IMR-90 (cell line): ENCODE data around the gene MLLT10. TPM values are rescaled to one million over a fixed set of nuclear protein-coding genes. Genes with fewer than 3 reads are reported as not detected.

Source experiments
- ATAC-seq: fragments of 200-7000 bp; cut with Tn5 transposase; 2 replicates; pipeline ENCODE4 v1.9.1; 2020; ENCODE audit warnings: low read depth, mild to moderate bottlenecking, moderate library complexity
- BruUV-seq: library from RNA; stranded (reverse); fragments of 400-500 nt; replicated peaks from 2 replicates; lab custom pipeline; 2021; lab: Mats Ljungman, UMichigan
- CTCF ChIA-PET: fragments of 300-600 bp; formaldehyde crosslinking; extraction: SDS; loops from one replicate; lab custom pipeline; 2021; ENCODE audit warnings: antibody characterized with exemption; lab: Yijun Ruan, JAX
- POLR2A ChIA-PET: fragments of 300-600 bp; sonication (Branson Sonifier 250); formaldehyde crosslinking; loops from one replicate; lab custom pipeline; 2022; ENCODE audit warnings: antibody characterized with exemption; ENCODE audit not compliant: unreplicated experiment; lab: Charles Lee
- DNase-seq: peaks from one replicate; pipeline ENCODE4 v3.0.0; 2013
- H2AFZ ChIP-seq: replicated peaks from 2 replicates; pipeline ENCODE3; 2013; ENCODE audit warnings: low read length, mild to moderate bottlenecking; ENCODE audit not compliant: poor library complexity
- H2AK5ac ChIP-seq: 2 replicates; pipeline ENCODE4 v1.6.1; 2013; ENCODE audit warnings: low read depth, low read length, inconsistent platforms
- H2AK9ac ChIP-seq: replicated peaks from 2 replicates; pipeline ENCODE3; 2013; ENCODE audit warnings: mild to moderate bottlenecking, low read depth, low read length, moderate library complexity; ENCODE audit not compliant: poor library complexity
- H2BK120ac ChIP-seq: 2 replicates; pipeline ENCODE4 v1.6.1; 2013; ENCODE audit warnings: low read depth, low read length, inconsistent platforms
- H2BK15ac ChIP-seq: 3 replicates; pipeline ENCODE4 v1.6.1; 2013; ENCODE audit warnings: low read depth, low read length, inconsistent platforms
- H2BK20ac ChIP-seq: 2 replicates; pipeline ENCODE4 v1.6.1; 2013; ENCODE audit warnings: low read depth, mild to moderate bottlenecking, inconsistent platforms, low read length, moderate library complexity
- H2BK5ac ChIP-seq: 2 replicates; pipeline ENCODE4 v1.6.1; 2013; ENCODE audit warnings: mild to moderate bottlenecking, low read depth, low read length, inconsistent platforms; ENCODE audit not compliant: poor library complexity, severe bottlenecking
- H3K14ac ChIP-seq: replicated peaks from 2 replicates; pipeline ENCODE4 v1.6.1; 2013; ENCODE audit warnings: low read depth, low read length, inconsistent platforms
- H3K18ac ChIP-seq: 2 replicates; pipeline ENCODE4 v1.6.1; 2013; ENCODE audit warnings: low read depth, low read length, control low read depth
- H3K23ac ChIP-seq: 2 replicates; pipeline ENCODE4 v1.6.1; 2013; ENCODE audit warnings: low read depth, low read length, inconsistent platforms
- H3K27ac ChIP-seq: 2 replicates; pipeline ENCODE4 v1.5.1; 2013; ENCODE audit warnings: mild to moderate bottlenecking, control low read depth, low read length; ENCODE audit not compliant: insufficient read depth
- H3K27me3 ChIP-seq: 2 replicates; pipeline ENCODE4 v1.6.1; 2013; ENCODE audit warnings: low read length; ENCODE audit not compliant: control insufficient read depth, insufficient read depth
- H3K36me3 ChIP-seq: 2 replicates; pipeline ENCODE4 v1.6.1; 2013; ENCODE audit warnings: low read length, mixed read lengths; ENCODE audit not compliant: control insufficient read depth, insufficient read depth
- H3K4ac ChIP-seq: 2 replicates; pipeline ENCODE4 v1.6.1; 2013; ENCODE audit warnings: low read depth, low read length, inconsistent platforms
- H3K4me1 ChIP-seq: 2 replicates; pipeline ENCODE4 v1.6.1; 2013; ENCODE audit warnings: low read length, mixed read lengths; ENCODE audit not compliant: control insufficient read depth, insufficient read depth
- H3K4me2 ChIP-seq: 2 replicates; pipeline ENCODE4 v1.6.1; 2013; ENCODE audit warnings: low read depth, mild to moderate bottlenecking, control low read depth, low read length, moderate library complexity
- H3K4me3 ChIP-seq: 2 replicates; pipeline ENCODE4 v1.5.1; 2013; ENCODE audit warnings: low read depth, mild to moderate bottlenecking, control low read depth, low read length, moderate library complexity; ENCODE audit not compliant: insufficient read depth
- H3K56ac ChIP-seq: 2 replicates; pipeline ENCODE4 v1.6.1; 2013; ENCODE audit warnings: low read length, inconsistent platforms; ENCODE audit not compliant: insufficient read depth; ENCODE audit errors: extremely low read depth
- H3K79me1 ChIP-seq, 2 experiments: 2 replicates each; pipeline ENCODE4 v1.6.1; 2013; ENCODE audit warnings: low read length in 2 of 2, inconsistent platforms in 1 of 2, low read depth in 1 of 2
- H3K9ac ChIP-seq: 2 replicates; pipeline ENCODE4 v1.6.1; 2013; ENCODE audit warnings: low read depth, low read length, control low read depth
- H3K9me1 ChIP-seq: 2 replicates; pipeline ENCODE4 v1.6.1; 2013; ENCODE audit warnings: low read length, inconsistent platforms; ENCODE audit not compliant: insufficient read depth
- H3K9me3 ChIP-seq: 2 replicates; pipeline ENCODE4 v1.6.1; 2013; ENCODE audit warnings: low read length; ENCODE audit not compliant: control insufficient read depth, insufficient read depth
- H4K20me1 ChIP-seq: 2 replicates; pipeline ENCODE4 v1.6.1; 2013; ENCODE audit warnings: low read length, inconsistent platforms; ENCODE audit not compliant: insufficient read depth
- H4K5ac ChIP-seq: 2 replicates; pipeline ENCODE4 v1.6.1; 2013; ENCODE audit warnings: mild to moderate bottlenecking, low read depth, low read length, control low read depth
- H4K8ac ChIP-seq, 2 experiments: 2 replicates each; pipeline ENCODE4 v1.6.1; 2013; ENCODE audit warnings: low read depth in 2 of 2, low read length in 2 of 2, control low read depth in 1 of 2, inconsistent platforms in 1 of 2
- H4K91ac ChIP-seq: 2 replicates; pipeline ENCODE4 v1.6.1; 2013; ENCODE audit warnings: low read depth, low read length, inconsistent platforms; ENCODE audit not compliant: insufficient read depth
- BHLHE40 ChIP-seq: fragments of 150-350 bp; IDR thresholded peaks from 2 replicates; pipeline ENCODE4 v1.6.1; 2016; ENCODE audit warnings: mild to moderate bottlenecking, low read depth, low read length
- CEBPB ChIP-seq: IDR thresholded peaks from 2 replicates; pipeline ENCODE4 v1.6.1; 2012; ENCODE audit warnings: low read depth, low read length, improper control_type of control experiment
- CHD1 ChIP-seq: IDR thresholded peaks from 2 replicates; pipeline ENCODE4 v1.6.1; 2012; ENCODE audit warnings: low read depth, low read length, improper control_type of control experiment
- CTCF ChIP-seq: conservative IDR thresholded peaks from 2 replicates; pipeline ENCODE4 v1.5.1; 2012; ENCODE audit warnings: mild to moderate bottlenecking, low read depth, low read length, improper control_type of control experiment
- ELK1 ChIP-seq: fragments of 150-350 bp; IDR thresholded peaks from 2 replicates; pipeline ENCODE4 v1.6.1; 2016; ENCODE audit warnings: low read depth, mild to moderate bottlenecking, low read length, moderate library complexity, borderline replicate concordance
- FOS ChIP-seq: fragments of 150-350 bp; IDR thresholded peaks from 2 replicates; pipeline ENCODE4 v1.6.1; 2016; ENCODE audit warnings: low read depth, low read length
- MAFK ChIP-seq: IDR thresholded peaks from 2 replicates; pipeline ENCODE4 v1.6.1; 2012; ENCODE audit warnings: low read depth, low read length, improper control_type of control experiment
- MAZ ChIP-seq: IDR thresholded peaks from 2 replicates; pipeline ENCODE4 v1.6.1; 2012; ENCODE audit warnings: low read depth, mild to moderate bottlenecking, low read length, improper control_type of control experiment, moderate library complexity, borderline replicate concordance
- MXI1 ChIP-seq: IDR thresholded peaks from 2 replicates; pipeline ENCODE4 v1.6.1; 2012; ENCODE audit warnings: low read depth, mild to moderate bottlenecking, low read length, moderate library complexity, borderline replicate concordance
- NFE2L2 ChIP-seq: fragments of 150-350 bp; IDR thresholded peaks from 2 replicates; pipeline ENCODE4 v1.6.1; 2016; ENCODE audit warnings: low read depth, mild to moderate bottlenecking, low read length
- POLR2A ChIP-seq: IDR thresholded peaks from 2 replicates; pipeline ENCODE4 v1.6.1; 2012; ENCODE audit warnings: mild to moderate bottlenecking, low read depth, low read length
- RAD21 ChIP-seq: IDR thresholded peaks from 2 replicates; pipeline ENCODE4 v1.6.1; 2012; ENCODE audit warnings: low read length, improper control_type of control experiment
- RCOR1 ChIP-seq: IDR thresholded peaks from 2 replicates; pipeline ENCODE4 v1.6.1; 2012; ENCODE audit warnings: mild to moderate bottlenecking, low read length, improper control_type of control experiment; ENCODE audit not compliant: insufficient replicate concordance
- RFX5 ChIP-seq: IDR thresholded peaks from 2 replicates; pipeline ENCODE4 v1.8.0; 2012; ENCODE audit warnings: low read depth, mild to moderate bottlenecking, low read length, moderate library complexity
- SMC3 ChIP-seq: fragments of 150-350 bp; IDR thresholded peaks from 2 replicates; pipeline ENCODE4 v1.6.1; 2016; ENCODE audit warnings: low read depth, mild to moderate bottlenecking, antibody characterized with exemption, low read length, moderate library complexity
- USF2 ChIP-seq: fragments of 150-350 bp; IDR thresholded peaks from 2 replicates; pipeline ENCODE4 v1.6.1; 2017; ENCODE audit warnings: mild to moderate bottlenecking, antibody characterized with exemption, low read length, low read depth
- WGBS, 2 experiments: methylation state at CpG; one replicate each; pipeline versions ENCODE4 v1.1.5 to v1.1.7; 2013; ENCODE audit warnings: missing lambda C conversion rate in 2 of 2; ENCODE audit not compliant: insufficient read length in 1 of 2; ENCODE audit errors: extremely low coverage in 2 of 2; 5-methylcytosine and 5-hydroxymethylcytosine counted together
- dilution Hi-C: fragments of 300-500 bp; cut with HindIII; formaldehyde crosslinking; loops from one replicate; pipeline ENCODE4 v1.14.3; 2018; ENCODE audit warnings: low sequenced_read_pairs; ENCODE audit not compliant: unreplicated experiment
- in situ Hi-C: fragments of 300-500 bp; cut with MboI; formaldehyde crosslinking; loops from 3 replicates; pipeline ENCODE4 v1.14.3; 2019; ENCODE audit warnings: low sequenced_read_pairs, inconsistent platforms, mixed read lengths
- intact Hi-C: fragments of 100-400 bp; cut with micrococcal nuclease; formaldehyde crosslinking; loops from 2 replicates; pipeline ENCODE4 v1.10.0; 2022
- polyA plus RNA-seq, 3 experiments: library from polyadenylated mRNA; depleted of rRNA; stranded (reverse); fragments of >200 nt; gene quantifications; 2 replicates each; pipeline ENCODE4 v1.2.3, GENCODE V29; 2012; ENCODE audit warnings: low replicate concordance in 1 of 3
- total RNA-seq: library from RNA; depleted of rRNA; stranded (reverse); fragments of >200 nt; gene quantifications from 2 replicates; pipeline ENCODE4 v1.2.3, GENCODE V29; 2012

The MLLT10 gene
- total and polyA plus RNA-seq, 2 of the 4 experiments (the other 2 are of a cell fraction), result 22.5 to 29.0 TPM

GRCh38 chr10:21501091-21501490 is 32.9 kb upstream of the MLLT10 start:
- Histone ChIP-seq H3K36me3 (no peaks in the 10 kb centered on the region), H3K14ac (no peak overlapping the region), H2BK15ac (no peak overlapping the region), H3K23ac (no peak overlapping the region), H3K79me1 (no peaks in the 10 kb centered on the region), H3K18ac (no peak overlapping the region), H4K91ac (no peak overlapping the region), H2AK5ac (no peak overlapping the region), H3K4me2 (no peak overlapping the region), H3K4me1 (no peaks in the 10 kb centered on the region), H2BK120ac (no peak overlapping the region), H4K8ac (no peak overlapping the region), H4K20me1 (no peaks in the 10 kb centered on the region), H3K27me3 (peaks cover 9% of the 10 kb centered on the region), H2BK5ac (no peak overlapping the region), H2BK20ac (no peak overlapping the region), H2AK9ac (no peak overlapping the region), H2AFZ (no peak overlapping the region), H3K9me1 (no peaks in the 10 kb centered on the region), H3K4ac (no peak overlapping the region), H4K5ac (no peak overlapping the region), H3K9ac (no peak overlapping the region), H3K4me3 (no peak overlapping the region), H3K9me3 (no peaks in the 10 kb centered on the region), H3K27ac (no peak overlapping the region), H3K56ac (no peak overlapping the region)
- DNase-seq, result no peak
- ATAC-seq, result no peak
- TF ChIP-seq USF2 (no peak), RFX5 (no peak), MAFK (no peak), CTCF (no peak), MAZ (no peak), POLR2A (no peak), SMC3 (no peak), NFE2L2 (no peak), ELK1 (no peak), CEBPB (no peak), CHD1 (no peak), MXI1 (no peak), RCOR1 (no peak), BHLHE40 (no peak), FOS (no peak), RAD21 (no peak)
- POLR2A ChIA-PET, result no interaction called here
- dilution Hi-C loops, result no loop called here
- CTCF ChIA-PET, result no interaction called here
- intact Hi-C loops, result no loop called here
- 100% methylated on average over 1 of the region's 5 CpGs; no CpG with 5 or more reads in 1 of the 2 experiments for WGBS, 2 experiments
- in situ Hi-C loops, result loop anchor here (25.0 kb wide), 3 partner anchors 811 to 1111 kb away; partner anchors contain the start of genes BMI1 and COMMD3
- no TSS peak for BruUV-seq
